Activated CD4-positive, alpha-beta T cell treated with anti-CD3 and anti-CD28 coated beads for 48 hours (primary cell): ENCODE measurements around the gene HSPBP1.
"Not testable (repeated sequence)": the region's sequence is repeated elsewhere in the genome, so short reads cannot be mapped to it uniquely, and the experiment has no call there.

Experiments
- DNase-seq: peaks from one replicate; pipeline ENCODE4 v3.0.0-alpha.2; 2020

Gene HSPBP1

GRCh38 chr19:55231391-55232285 lies 48.3 kb downstream of the HSPBP1 start:
- DNase-seq: no peak

GRCh38 chr19:55230780-55231179 lies 49.1 kb downstream of the HSPBP1 start:
- no peak for DNase-seq

GRCh38 chr19:55230329-55230728 lies 49.6 kb downstream of the HSPBP1 start:
- DNase-seq: no peak

GRCh38 chr19:55229789-55230182 lies 50.1 kb downstream of the HSPBP1 start:
- no peak for DNase-seq

GRCh38 chr19:55229145-55229788 lies 50.6 kb downstream of the HSPBP1 start:
- DNase-seq: no peak

- DNase-seq: no peak
These were observed 51.4 kb downstream of the HSPBP1 start, which contains the start of gene TMEM86B for GRCh38 chr19:55228403-55229031. TSS of gene TMEM86B (minus strand) at chr19:55228763. CDS start at chr19:55228741, 22 bp downstream.

- DNase-seq: no peak
These were observed 51.9 kb downstream of the HSPBP1 start for GRCh38 chr19:55228015-55228391.

GRCh38 chr19:55227241-55228014 lies 52.5 kb downstream of the HSPBP1 start:
- DNase-seq: no peak

GRCh38 chr19:55226788-55227187 lies 53.1 kb downstream of the HSPBP1 start:
- DNase-seq: no peak

GRCh38 chr19:55226273-55226672 lies 53.6 kb downstream of the HSPBP1 start:
- DNase-seq: no peak

GRCh38 chr19:55225415-55225958 lies 54.4 kb downstream of the HSPBP1 start:
- DNase-seq: no peak

- not testable (repeated sequence) for DNase-seq
These were observed 55.1 kb downstream of the HSPBP1 start for GRCh38 chr19:55224679-55225414.

- no peak for DNase-seq
These were observed 55.8 kb downstream of the HSPBP1 start for GRCh38 chr19:55224038-55224665.

- no peak for DNase-seq
These were observed 56.4 kb downstream of the HSPBP1 start for GRCh38 chr19:55223291-55224037.

- no peak for DNase-seq
These were observed 59.4 kb downstream of the HSPBP1 start for GRCh38 chr19:55220525-55220924.

- peak; percentile 80 for DNase-seq
These were observed 63.3 kb downstream of the HSPBP1 start for GRCh38 chr19:55216461-55217198.

GRCh38 chr19:55213547-55213946 lies 66.4 kb downstream of the HSPBP1 start:
- DNase-seq: no peak

GRCh38 chr19:55212447-55212846 lies 67.5 kb downstream of the HSPBP1 start:
- peak; percentile 76 for DNase-seq
